Epithelial cell of esophagus (primary cell): Measurements from ENCODE around the gene SORBS1.

Experiments
- DNase-seq: peaks from one replicate; pipeline ENCODE4 v3.0.0; 2010; ENCODE audit warnings: low read depth
- H3K4me3 ChIP-seq: 2 replicates; pipeline ENCODE4 v1.5.1; 2011; ENCODE audit warnings: mild to moderate bottlenecking, low read length, control low read depth
- TF ChIP-seq, protein P1 (sequence below): IDR thresholded peaks from 2 replicates; pipeline ENCODE4 v1.5.1; 2011; ENCODE audit warnings: low read depth, mild to moderate bottlenecking, low read length, control low read depth, inconsistent platforms; ENCODE audit not compliant: insufficient read depth; ENCODE audit errors: missing control alignments

Gene SORBS1

DNA sequence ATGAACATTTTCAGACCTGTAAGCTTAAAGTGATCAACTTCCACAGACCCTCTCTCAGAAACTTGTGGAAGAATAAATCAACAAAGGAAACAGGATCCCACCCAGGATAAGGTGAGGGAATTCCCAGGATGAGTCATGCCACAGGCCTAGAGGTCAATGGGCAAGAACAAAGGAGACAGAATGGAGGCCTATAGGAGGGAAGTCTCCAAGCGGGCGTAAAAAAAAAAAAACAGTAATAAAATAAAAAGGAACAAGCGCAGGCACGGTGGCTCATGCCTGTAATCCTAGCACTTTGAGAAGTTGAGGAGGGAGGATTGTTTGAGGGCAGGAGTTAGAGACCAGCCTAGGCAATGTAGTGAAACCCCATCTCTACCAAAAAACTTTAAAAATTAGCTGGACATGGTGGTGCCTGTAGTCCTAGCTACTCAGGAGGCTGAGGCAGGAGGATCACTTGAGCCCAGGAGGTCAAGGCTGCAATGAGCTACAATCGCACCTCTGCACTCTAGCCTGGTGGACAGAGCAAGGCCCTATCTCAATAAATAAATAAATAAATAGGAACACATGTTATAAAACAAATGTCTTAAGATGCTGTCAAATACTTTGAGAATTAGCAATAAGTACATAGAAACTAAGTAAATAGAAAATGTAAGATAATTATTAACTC is 8.4 kb downstream of the SORBS1 start:
- TF ChIP-seq, protein P1, sequence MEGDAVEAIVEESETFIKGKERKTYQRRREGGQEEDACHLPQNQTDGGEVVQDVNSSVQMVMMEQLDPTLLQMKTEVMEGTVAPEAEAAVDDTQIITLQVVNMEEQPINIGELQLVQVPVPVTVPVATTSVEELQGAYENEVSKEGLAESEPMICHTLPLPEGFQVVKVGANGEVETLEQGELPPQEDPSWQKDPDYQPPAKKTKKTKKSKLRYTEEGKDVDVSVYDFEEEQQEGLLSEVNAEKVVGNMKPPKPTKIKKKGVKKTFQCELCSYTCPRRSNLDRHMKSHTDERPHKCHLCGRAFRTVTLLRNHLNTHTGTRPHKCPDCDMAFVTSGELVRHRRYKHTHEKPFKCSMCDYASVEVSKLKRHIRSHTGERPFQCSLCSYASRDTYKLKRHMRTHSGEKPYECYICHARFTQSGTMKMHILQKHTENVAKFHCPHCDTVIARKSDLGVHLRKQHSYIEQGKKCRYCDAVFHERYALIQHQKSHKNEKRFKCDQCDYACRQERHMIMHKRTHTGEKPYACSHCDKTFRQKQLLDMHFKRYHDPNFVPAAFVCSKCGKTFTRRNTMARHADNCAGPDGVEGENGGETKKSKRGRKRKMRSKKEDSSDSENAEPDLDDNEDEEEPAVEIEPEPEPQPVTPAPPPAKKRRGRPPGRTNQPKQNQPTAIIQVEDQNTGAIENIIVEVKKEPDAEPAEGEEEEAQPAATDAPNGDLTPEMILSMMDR = no peak
- no peak overlapping the region for H3K4me3 ChIP-seq
- DNase-seq = no peak

DNA sequence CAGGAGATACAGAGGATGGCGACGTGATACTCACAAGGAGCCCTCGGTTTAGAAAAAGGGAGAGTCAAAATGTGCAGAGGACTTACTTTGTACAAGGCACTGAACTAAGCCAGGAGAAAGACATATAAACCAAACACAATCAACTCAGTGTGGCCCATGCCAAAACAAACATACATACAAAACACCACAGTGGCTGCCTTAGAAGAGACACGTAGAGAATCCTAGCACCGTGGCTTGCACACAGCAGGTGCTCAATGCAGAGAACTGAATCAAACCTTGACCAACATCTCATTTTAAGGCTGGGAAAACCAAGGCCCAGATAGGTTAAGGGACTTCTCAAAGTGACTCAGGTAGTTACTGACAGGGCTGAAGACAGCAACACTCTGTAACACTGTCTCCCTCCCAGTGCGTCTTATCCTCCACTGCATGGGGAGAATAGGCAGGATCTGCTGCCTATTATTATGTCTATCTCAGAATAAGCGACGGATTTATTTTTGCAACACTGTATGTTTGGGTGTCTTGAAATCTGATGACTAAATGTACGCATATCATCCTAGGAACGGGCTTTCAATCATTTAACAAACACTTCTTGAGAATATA is 11.0 kb downstream of the SORBS1 start:
- no peak for DNase-seq
- no peak overlapping the region for H3K4me3 ChIP-seq
- TF ChIP-seq, protein P1 = no peak

DNA sequence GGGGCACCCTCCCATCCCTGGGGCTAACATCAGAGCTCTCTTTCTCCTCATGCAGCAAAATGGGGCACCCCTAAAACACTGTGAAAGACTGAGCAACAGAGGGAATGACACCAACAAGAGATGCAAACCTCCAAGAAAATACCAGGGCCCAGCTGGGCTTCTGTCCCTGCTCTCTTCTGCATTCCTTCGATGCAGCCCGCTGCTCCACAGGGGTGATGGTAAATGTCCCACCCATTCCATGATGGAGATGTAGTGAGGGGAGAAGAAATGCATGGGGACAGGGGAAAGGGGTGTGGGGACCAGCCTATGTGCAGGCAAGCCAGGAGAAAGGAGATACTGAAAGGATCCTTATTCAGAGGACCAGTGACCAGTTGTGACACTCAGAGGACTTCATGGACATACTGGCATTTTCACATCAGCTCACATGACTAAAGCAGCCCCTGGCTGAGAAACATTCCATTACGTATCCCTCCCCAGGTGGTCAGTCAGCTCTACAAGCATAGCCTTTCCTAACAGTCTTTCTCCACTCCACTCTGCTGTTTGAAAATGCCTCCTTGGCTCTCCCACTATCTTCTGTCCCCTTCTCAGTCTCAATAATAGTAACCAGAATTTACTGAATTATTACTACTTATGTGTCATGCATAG is 13.3 kb downstream of the SORBS1 start:
- DNase-seq = no peak
- no peak overlapping the region for H3K4me3 ChIP-seq
- TF ChIP-seq, protein P1 = no peak

DNA sequence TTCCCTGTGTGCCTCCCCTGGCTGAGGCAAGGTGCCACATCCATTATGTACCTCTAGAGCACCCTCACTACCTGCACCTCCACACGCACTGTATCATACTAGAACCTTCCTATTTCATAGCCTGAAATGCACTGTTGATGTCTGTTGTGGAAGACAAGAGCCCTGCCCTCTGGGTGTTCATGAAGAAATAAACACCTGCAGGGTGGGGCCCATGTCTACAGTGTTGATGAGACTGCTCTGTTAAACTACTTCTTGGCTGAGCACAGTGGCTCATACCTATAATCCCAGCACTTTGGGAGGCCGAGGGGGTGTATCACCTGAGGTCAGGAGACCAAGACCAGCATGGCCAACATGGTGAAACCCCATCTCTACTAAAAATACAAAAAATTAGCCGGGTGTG is 14.0 kb downstream of the SORBS1 start:
- no peak for DNase-seq
- TF ChIP-seq, protein P1 = no peak
- no peak overlapping the region for H3K4me3 ChIP-seq

DNA sequence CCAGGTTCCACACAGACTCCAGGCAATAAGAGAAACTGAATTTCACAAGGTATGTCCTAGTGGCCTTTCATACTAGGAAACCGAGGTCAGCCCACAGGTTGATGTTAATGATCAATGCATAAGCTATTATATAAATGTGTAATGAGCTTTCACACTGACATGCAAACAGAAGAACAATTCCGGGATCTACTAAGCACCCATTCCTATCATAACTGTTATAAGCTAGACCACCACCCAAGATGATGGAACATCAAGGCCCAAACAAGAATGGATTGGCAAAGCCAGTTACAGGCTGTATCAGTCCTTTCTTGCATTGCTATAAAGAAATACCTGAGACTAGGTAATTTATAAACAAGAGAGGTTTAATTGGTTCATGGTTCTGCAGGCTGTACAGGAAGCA is 15.2 kb downstream of the SORBS1 start:
- TF ChIP-seq, protein P1 = no peak
- no peak for DNase-seq
- H3K4me3 ChIP-seq = no peak overlapping the region

DNA sequence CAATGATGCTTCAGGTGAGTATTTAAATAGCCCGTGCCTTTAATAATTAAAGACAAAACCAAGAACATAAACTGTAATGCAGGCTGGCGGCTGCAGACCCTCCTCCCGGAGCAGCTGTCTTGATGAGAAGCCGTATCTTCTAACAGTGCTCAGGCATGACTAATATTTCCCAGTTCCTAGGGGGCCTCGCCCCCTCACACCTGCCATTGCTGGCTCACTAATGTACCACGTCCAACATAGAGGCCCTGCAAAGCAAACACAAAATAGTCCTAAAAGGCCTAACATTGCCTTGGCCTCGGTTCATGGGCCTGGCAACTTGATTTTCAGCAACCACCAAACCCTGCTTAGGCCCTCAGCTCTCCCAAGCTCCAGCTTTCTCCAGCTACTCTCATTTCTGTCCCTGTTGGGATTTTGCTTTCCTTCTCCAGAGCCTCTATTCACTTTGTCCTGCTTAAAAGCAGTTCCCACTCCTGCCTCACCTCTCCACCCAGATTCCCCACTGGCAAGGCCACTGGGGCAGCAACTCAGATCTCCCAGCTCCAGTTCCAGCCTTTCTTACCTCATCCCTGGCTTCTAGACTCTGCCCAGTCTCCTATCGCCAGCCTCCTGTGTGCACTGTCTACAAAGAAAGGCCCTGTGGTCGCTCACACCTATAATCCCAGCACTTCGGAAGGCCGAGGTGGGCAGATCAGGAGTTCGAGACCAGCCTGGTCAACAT is 16.2 kb downstream of the SORBS1 start:
- no peak overlapping the region for H3K4me3 ChIP-seq
- DNase-seq = no peak
- TF ChIP-seq, protein P1 = no peak
